ENCODE results near the gene RAB3C. TPM values are rescaled to one million over a fixed set of nuclear protein-coding genes. Genes with fewer than 3 reads are reported as not detected.

The RAB3C gene
- total RNA-seq, 1 experiment from 2014 or later = not detected

DNA sequence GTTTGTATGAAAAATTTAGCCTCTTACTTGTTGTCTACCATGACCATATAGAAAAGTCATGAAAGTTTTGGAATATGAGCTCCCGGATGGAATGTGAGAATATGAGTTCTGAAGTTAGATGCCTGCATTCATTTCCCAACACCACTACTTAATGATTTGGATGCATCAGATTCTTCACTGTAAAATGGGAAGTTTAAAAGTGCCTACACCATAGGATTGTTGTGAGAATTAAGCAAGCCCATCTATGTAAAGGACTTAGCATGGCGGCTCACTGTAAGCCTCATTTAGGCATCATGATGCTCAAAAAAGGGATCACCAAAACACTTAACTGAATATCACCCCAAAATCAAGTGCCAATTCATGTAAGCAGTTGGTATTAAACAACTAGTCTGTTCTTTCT, 177.3 kb downstream of the RAB3C start:
- no peak overlapping the region for H3K27ac ChIP-seq (ENCODE audit: low read length)
- no TSS peak for BruUV-seq (replicated peaks)
- H3K27me3 ChIP-seq (ENCODE audit: control insufficient read depth, insufficient read depth, low read length) = no peaks in the 10 kb centered on the region
- ChIA-PET POLR2A (no interaction called here), CTCF (no interaction called here)
- peak overlapping the region; percentile 20 to 36; a peak in 3 of 4 replicates for H3K4me3 ChIP-seq (ENCODE audit: low read depth in 2 of 2, low read length in 2 of 2)
- H3K4me1 ChIP-seq (ENCODE audit: control insufficient read depth, insufficient read depth, low read length) = no peaks in the 10 kb centered on the region
- no peak for ATAC-seq
- DNase-seq (ENCODE audit: low read depth, low spot score) = no peak
- TF ChIP-seq, protein P1, sequence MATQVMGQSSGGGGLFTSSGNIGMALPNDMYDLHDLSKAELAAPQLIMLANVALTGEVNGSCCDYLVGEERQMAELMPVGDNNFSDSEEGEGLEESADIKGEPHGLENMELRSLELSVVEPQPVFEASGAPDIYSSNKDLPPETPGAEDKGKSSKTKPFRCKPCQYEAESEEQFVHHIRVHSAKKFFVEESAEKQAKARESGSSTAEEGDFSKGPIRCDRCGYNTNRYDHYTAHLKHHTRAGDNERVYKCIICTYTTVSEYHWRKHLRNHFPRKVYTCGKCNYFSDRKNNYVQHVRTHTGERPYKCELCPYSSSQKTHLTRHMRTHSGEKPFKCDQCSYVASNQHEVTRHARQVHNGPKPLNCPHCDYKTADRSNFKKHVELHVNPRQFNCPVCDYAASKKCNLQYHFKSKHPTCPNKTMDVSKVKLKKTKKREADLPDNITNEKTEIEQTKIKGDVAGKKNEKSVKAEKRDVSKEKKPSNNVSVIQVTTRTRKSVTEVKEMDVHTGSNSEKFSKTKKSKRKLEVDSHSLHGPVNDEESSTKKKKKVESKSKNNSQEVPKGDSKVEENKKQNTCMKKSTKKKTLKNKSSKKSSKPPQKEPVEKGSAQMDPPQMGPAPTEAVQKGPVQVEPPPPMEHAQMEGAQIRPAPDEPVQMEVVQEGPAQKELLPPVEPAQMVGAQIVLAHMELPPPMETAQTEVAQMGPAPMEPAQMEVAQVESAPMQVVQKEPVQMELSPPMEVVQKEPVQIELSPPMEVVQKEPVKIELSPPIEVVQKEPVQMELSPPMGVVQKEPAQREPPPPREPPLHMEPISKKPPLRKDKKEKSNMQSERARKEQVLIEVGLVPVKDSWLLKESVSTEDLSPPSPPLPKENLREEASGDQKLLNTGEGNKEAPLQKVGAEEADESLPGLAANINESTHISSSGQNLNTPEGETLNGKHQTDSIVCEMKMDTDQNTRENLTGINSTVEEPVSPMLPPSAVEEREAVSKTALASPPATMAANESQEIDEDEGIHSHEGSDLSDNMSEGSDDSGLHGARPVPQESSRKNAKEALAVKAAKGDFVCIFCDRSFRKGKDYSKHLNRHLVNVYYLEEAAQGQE (IDR thresholded peaks at IDR 0.05; ENCODE audit: insufficient read depth in 1 of 2, low read depth in 2 of 2, low read length in 1 of 2) = no peak
- TF ChIP-seq POLR2AphosphoS5 (IDR thresholded peaks at IDR 0.05; ENCODE audit: low read depth, low read length) = no peak
- TF ChIP-seq, protein P2, sequence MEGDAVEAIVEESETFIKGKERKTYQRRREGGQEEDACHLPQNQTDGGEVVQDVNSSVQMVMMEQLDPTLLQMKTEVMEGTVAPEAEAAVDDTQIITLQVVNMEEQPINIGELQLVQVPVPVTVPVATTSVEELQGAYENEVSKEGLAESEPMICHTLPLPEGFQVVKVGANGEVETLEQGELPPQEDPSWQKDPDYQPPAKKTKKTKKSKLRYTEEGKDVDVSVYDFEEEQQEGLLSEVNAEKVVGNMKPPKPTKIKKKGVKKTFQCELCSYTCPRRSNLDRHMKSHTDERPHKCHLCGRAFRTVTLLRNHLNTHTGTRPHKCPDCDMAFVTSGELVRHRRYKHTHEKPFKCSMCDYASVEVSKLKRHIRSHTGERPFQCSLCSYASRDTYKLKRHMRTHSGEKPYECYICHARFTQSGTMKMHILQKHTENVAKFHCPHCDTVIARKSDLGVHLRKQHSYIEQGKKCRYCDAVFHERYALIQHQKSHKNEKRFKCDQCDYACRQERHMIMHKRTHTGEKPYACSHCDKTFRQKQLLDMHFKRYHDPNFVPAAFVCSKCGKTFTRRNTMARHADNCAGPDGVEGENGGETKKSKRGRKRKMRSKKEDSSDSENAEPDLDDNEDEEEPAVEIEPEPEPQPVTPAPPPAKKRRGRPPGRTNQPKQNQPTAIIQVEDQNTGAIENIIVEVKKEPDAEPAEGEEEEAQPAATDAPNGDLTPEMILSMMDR (IDR thresholded peaks at IDR 0.05) = no peak
- TF ChIP-seq TCF7L2 (IDR thresholded peaks at IDR 0.05; ENCODE audit: low read depth, low read length) = no peak
- no peak for TF ChIP-seq SIN3A (IDR thresholded peaks at IDR 0.05; ENCODE audit: borderline replicate concordance, insufficient read depth, low read depth, low read length)
- H3K9me3 ChIP-seq (ENCODE audit: control insufficient read depth, insufficient read depth, low read depth, low read length) = no peaks in the 10 kb centered on the region
- in situ Hi-C loops (cut with HindIII; ENCODE audit: low pct_unique_long_range_greater_than_20kb, low sequenced_read_pairs) = no loop called here
- intact Hi-C loops (cut with micrococcal nuclease; ENCODE audit: unreplicated experiment) = no loop called here
- H3K36me3 ChIP-seq (ENCODE audit: control insufficient read depth, insufficient read depth, low read length) = no peaks in the 10 kb centered on the region

DNA sequence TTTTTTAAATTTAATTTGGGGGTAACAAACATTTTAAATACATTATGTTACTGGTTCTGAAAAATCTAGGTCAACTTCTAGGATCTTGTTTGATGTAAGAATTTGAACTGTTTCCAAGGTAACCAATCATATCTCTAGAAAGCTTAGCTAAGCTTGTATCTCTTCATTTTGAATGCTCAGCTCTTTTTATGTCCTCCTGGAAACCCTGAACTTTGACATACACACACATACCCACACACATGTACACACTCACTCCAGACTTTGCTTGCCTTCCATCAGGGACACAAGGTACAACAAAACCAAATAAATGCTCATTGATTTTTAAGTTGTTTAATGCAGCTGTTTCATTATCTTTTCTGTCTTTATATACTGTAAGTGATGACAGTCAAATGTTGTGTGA, 178.5 kb downstream of the RAB3C start:
- intact Hi-C loops (cut with micrococcal nuclease; ENCODE audit: unreplicated experiment) (no loop called here), in situ Hi-C loops (cut with HindIII; ENCODE audit: low pct_unique_long_range_greater_than_20kb, low sequenced_read_pairs) (no loop called here)
- Histone ChIP-seq H3K4me3 (ENCODE audit: low read depth in 2 of 2, low read length in 2 of 2) (no peak overlapping the region), H3K9me3 (ENCODE audit: control insufficient read depth, insufficient read depth, low read depth, low read length) (no peaks in the 10 kb centered on the region), H3K36me3 (ENCODE audit: control insufficient read depth, insufficient read depth, low read length) (no peaks in the 10 kb centered on the region), H3K4me1 (ENCODE audit: control insufficient read depth, insufficient read depth, low read length) (no peaks in the 10 kb centered on the region), H3K27me3 (ENCODE audit: control insufficient read depth, insufficient read depth, low read length) (no peaks in the 10 kb centered on the region), H3K27ac (ENCODE audit: low read length) (no peak overlapping the region)
- ChIA-PET POLR2A (no interaction called here), CTCF (interaction anchor here (0.7 kb wide), 1 partner anchor 17 kb away, joined by 3 read pairs; no protein-coding TSS in a partner anchor)
- TF ChIP-seq, protein P2 (IDR thresholded peaks at IDR 0.05) = no peak
- TF ChIP-seq POLR2AphosphoS5 (IDR thresholded peaks at IDR 0.05; ENCODE audit: low read depth, low read length) (no peak), SIN3A (IDR thresholded peaks at IDR 0.05; ENCODE audit: borderline replicate concordance, insufficient read depth, low read depth, low read length) (no peak), TCF7L2 (IDR thresholded peaks at IDR 0.05; ENCODE audit: low read depth, low read length) (no peak)
- TF ChIP-seq, protein P1 (IDR thresholded peaks at IDR 0.05; ENCODE audit: insufficient read depth in 1 of 2, low read depth in 2 of 2, low read length in 1 of 2) = no peak
- ATAC-seq = no peak
- no peak for DNase-seq (ENCODE audit: low read depth, low spot score)
- no TSS peak for BruUV-seq (replicated peaks)

Measured in Panc1 (cell line).